ENCODE results near the gene DIPK1A.

The DIPK1A gene

GRCh38 chr1:92934395-92935378 is 26.6 kb downstream of the DIPK1A start (continued):
- TF ChIP-seq ZNF473 (tag by site-specific recombination; IDR thresholded peaks at IDR 0.05): no peak
- TF ChIP-seq ZNF560 (tag by site-specific recombination; IDR thresholded peaks at IDR 0.05; ENCODE audit: borderline replicate concordance): no peak
- TF ChIP-seq ZNF266 (tag by site-specific recombination; IDR thresholded peaks at IDR 0.05; ENCODE audit: low read depth): no peak
- TF ChIP-seq ZNF626 (tag by site-specific recombination; IDR thresholded peaks at IDR 0.05): no peak; the same call in 1 of the 2 replicates
- no peak for TF ChIP-seq ZNF677 (tag by site-specific recombination; IDR thresholded peaks at IDR 0.05)
- TF ChIP-seq ZNF48 (tag by site-specific recombination; IDR thresholded peaks at IDR 0.05): no peak
- TF ChIP-seq KLF7 (tag by site-specific recombination; IDR thresholded peaks at IDR 0.05; ENCODE audit: borderline replicate concordance): no peak
- TF ChIP-seq ZBTB6 (tag by site-specific recombination; IDR thresholded peaks at IDR 0.05): no peak
- no peak for TF ChIP-seq ZNF404 (tag by site-specific recombination; IDR thresholded peaks at IDR 0.05)
- 0 out of 2 replicates have a peak, but pooled peaks have one; percentile 26 for TF ChIP-seq ZNF394 (tag by site-specific recombination; IDR thresholded peaks at IDR 0.05; ENCODE audit: borderline replicate concordance)
- TF ChIP-seq ZNF791 (tag by site-specific recombination; IDR thresholded peaks at IDR 0.05): no peak
- TF ChIP-seq ZNF521 (tag by site-specific recombination; IDR thresholded peaks at IDR 0.05): no peak
- TF ChIP-seq REST (tag by site-specific recombination; IDR thresholded peaks at IDR 0.05): no peak
- no peak for TF ChIP-seq ZNF548 (tag by site-specific recombination; IDR thresholded peaks at IDR 0.05)
- TF ChIP-seq ZNF335 (tag by site-specific recombination; conservative IDR thresholded peaks at IDR 0.05): no peak
- TF ChIP-seq ZSCAN18 (tag by site-specific recombination; IDR thresholded peaks at IDR 0.05): no peak
- no peak for TF ChIP-seq ZBTB10 (tag by site-specific recombination; IDR thresholded peaks at IDR 0.05)
- no peak for TF ChIP-seq ZSCAN30 (tag by site-specific recombination; IDR thresholded peaks at IDR 0.05)
- TF ChIP-seq ZNF184 (tag by site-specific recombination; IDR thresholded peaks at IDR 0.05): 0 out of 2 replicates have a peak, but pooled peaks have one; percentile 54
- no peak for TF ChIP-seq ZNF510 (tag by site-specific recombination; IDR thresholded peaks at IDR 0.05; ENCODE audit: insufficient replicate concordance)
- TF ChIP-seq FEZF1 (tag by site-specific recombination; IDR thresholded peaks at IDR 0.05): peak; percentile 40; the same call in 1 of the 2 replicates
- no peak for TF ChIP-seq ZNF776 (tag by site-specific recombination; IDR thresholded peaks at IDR 0.05; ENCODE audit: borderline replicate concordance)
- TF ChIP-seq ZNF580 (tag by site-specific recombination; IDR thresholded peaks at IDR 0.05): no peak
- no peak for TF ChIP-seq ZNF146 (tag by site-specific recombination; IDR thresholded peaks at IDR 0.05)
- no peak for TF ChIP-seq ZNF513 (tag by site-specific recombination; IDR thresholded peaks at IDR 0.05)
- TF ChIP-seq GLIS1 (tag by site-specific recombination; IDR thresholded peaks at IDR 0.05): no peak
- no peak for TF ChIP-seq HOXA7 (CRISPR knock-in tag; IDR thresholded peaks at IDR 0.05; ENCODE audit: borderline replicate concordance)

Data from HEK293 (cell line).